MCF 10A (cell line): ENCODE data around the gene SECISBP2. TPM values are rescaled to one million over a fixed set of nuclear protein-coding genes. Genes with fewer than 3 reads are reported as not detected.

Experiments used
- BruUV-seq: library from RNA; stranded (reverse); fragments of 400-500 nt; replicated peaks from 2 replicates; lab custom pipeline; 2021; lab: Mats Ljungman, UMichigan
- CTCF ChIA-PET: fragments of 300-600 bp; sonication (Branson Sonifier 250); formaldehyde crosslinking; extraction: SDS; loops from one replicate; lab custom pipeline; 2021; ENCODE audit warnings: antibody characterized with exemption, inconsistent platforms; lab: Yijun Ruan, JAX
- POLR2A ChIA-PET: fragments of 300-600, 350-650 bp; sonication (Branson Sonifier 250); formaldehyde crosslinking; extraction: SDS; loops from one replicate; lab custom pipeline; 2020; ENCODE audit warnings: antibody characterized with exemption, inconsistent platforms; lab: Yijun Ruan, JAX
- DNase-seq: peaks from one replicate; pipeline ENCODE4 v3.0.0-alpha.2; 2018; ENCODE audit not compliant: unreplicated experiment
- H3K27ac Mint-ChIP-seq: one replicate; pipeline ENCODE4 v1.8.0; 2022; ENCODE audit warnings: mild to moderate bottlenecking, low read depth, mixed read lengths; ENCODE audit not compliant: unreplicated experiment
- H3K27me3 Mint-ChIP-seq: one replicate; pipeline ENCODE4 v1.8.0; 2022; ENCODE audit warnings: mixed read lengths; ENCODE audit not compliant: insufficient read depth, unreplicated experiment
- H3K36me3 Mint-ChIP-seq: one replicate; pipeline ENCODE4 v1.8.0; 2022; ENCODE audit warnings: mild to moderate bottlenecking, moderate library complexity, mixed read lengths; ENCODE audit not compliant: insufficient read depth, unreplicated experiment
- H3K4me1 Mint-ChIP-seq: one replicate; pipeline ENCODE4 v1.8.0; 2022; ENCODE audit warnings: mixed read lengths; ENCODE audit not compliant: insufficient read depth, unreplicated experiment
- H3K4me3 Mint-ChIP-seq: one replicate; pipeline ENCODE4 v1.8.0; 2022; ENCODE audit warnings: mild to moderate bottlenecking, moderate library complexity, mixed read lengths; ENCODE audit not compliant: unreplicated experiment
- H3K9me3 Mint-ChIP-seq: one replicate; pipeline ENCODE4 v1.8.0; 2022; ENCODE audit warnings: mixed read lengths; ENCODE audit not compliant: unreplicated experiment
- intact Hi-C: fragments of 100-400 bp; cut with micrococcal nuclease; formaldehyde crosslinking; loops from 2 replicates; pipeline ENCODE4 v1.14.1; 2022
- total RNA-seq: library from RNA; stranded (reverse); gene quantifications from 2 replicates; pipeline ENCODE4 v1.2.3, GENCODE V29; 2022
- TF ChIP-seq, protein P1 (sequence below): fragments of 200-600 bp; IDR thresholded peaks from one replicate; pipeline ENCODE4 v1.8.0; 2022; ENCODE audit warnings: antibody characterized with exemption, mild to moderate bottlenecking; ENCODE audit not compliant: unreplicated experiment

The SECISBP2 gene
- total RNA-seq, 1 experiment from 2014 or later, result 38.9 TPM

- H3K36me3 Mint-ChIP-seq, result peaks cover 90% of the 10 kb centered on the region
- no peaks in the 10 kb centered on the region for H3K4me1 Mint-ChIP-seq
- H3K9me3 Mint-ChIP-seq, result no peaks in the 10 kb centered on the region
- POLR2A ChIA-PET, result interaction anchor here (0.6 kb wide), 1 partner anchor 196 kb away, joined by 3 read pairs; no protein-coding TSS in a partner anchor
- CTCF ChIA-PET, result interaction anchor here (0.6 kb wide), 1 partner anchor 202 kb away, joined by 3 read pairs; no protein-coding TSS in a partner anchor
- no peaks in the 10 kb centered on the region for H3K27me3 Mint-ChIP-seq
- TF ChIP-seq, protein P1, sequence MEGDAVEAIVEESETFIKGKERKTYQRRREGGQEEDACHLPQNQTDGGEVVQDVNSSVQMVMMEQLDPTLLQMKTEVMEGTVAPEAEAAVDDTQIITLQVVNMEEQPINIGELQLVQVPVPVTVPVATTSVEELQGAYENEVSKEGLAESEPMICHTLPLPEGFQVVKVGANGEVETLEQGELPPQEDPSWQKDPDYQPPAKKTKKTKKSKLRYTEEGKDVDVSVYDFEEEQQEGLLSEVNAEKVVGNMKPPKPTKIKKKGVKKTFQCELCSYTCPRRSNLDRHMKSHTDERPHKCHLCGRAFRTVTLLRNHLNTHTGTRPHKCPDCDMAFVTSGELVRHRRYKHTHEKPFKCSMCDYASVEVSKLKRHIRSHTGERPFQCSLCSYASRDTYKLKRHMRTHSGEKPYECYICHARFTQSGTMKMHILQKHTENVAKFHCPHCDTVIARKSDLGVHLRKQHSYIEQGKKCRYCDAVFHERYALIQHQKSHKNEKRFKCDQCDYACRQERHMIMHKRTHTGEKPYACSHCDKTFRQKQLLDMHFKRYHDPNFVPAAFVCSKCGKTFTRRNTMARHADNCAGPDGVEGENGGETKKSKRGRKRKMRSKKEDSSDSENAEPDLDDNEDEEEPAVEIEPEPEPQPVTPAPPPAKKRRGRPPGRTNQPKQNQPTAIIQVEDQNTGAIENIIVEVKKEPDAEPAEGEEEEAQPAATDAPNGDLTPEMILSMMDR, result no peak
- intact Hi-C loops, result no loop called here
- peak overlapping the region; percentile 51 for H3K27ac Mint-ChIP-seq
- BruUV-seq, result no TSS peak
- DNase-seq, result no peak
- no peak overlapping the region for H3K4me3 Mint-ChIP-seq
These were observed 28.4 kb downstream of the SECISBP2 start for GRCh38 chr9:89346696-89347095.

DNA sequence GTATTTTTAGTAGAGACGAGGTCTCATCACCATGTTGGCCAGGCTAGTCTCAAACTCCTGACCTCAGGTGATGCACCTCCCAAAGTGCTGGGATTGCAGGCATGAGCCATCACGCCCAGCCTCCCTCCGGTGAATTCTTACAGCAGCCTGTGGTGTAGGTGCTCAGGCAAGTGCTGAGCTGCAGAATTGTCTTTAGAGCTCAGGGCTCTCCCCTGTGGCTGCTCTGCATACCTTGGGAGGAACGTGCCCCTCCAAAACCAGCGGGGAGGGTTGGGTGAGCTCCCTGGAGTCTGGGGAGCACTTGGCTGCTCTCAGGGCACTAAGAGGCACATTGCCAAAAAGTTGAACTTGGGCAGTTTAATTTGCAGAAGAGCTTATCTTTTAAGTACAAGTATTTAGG lies 29.4 kb downstream of the SECISBP2 start:
- H3K4me3 Mint-ChIP-seq, result no peak overlapping the region
- peaks cover 90% of the 10 kb centered on the region for H3K36me3 Mint-ChIP-seq
- CTCF ChIA-PET, result interaction anchor here (0.7 to 1.6 kb wide), 2 partner anchors 20 to 182 kb away, joined by 3 to 4 read pairs; no protein-coding TSS in a partner anchor
- no peaks in the 10 kb centered on the region for H3K27me3 Mint-ChIP-seq
- H3K4me1 Mint-ChIP-seq, result no peaks in the 10 kb centered on the region
- TF ChIP-seq, protein P1, result no peak
- no peak overlapping the region for H3K27ac Mint-ChIP-seq
- no peak for DNase-seq
- intact Hi-C loops, result no loop called here
- POLR2A ChIA-PET, result interaction anchor here (0.6 kb wide), 1 partner anchor 1314 kb away, joined by 5 read pairs; no protein-coding TSS in a partner anchor
- no peaks in the 10 kb centered on the region for H3K9me3 Mint-ChIP-seq
- BruUV-seq, result no TSS peak

GRCh38 chr9:89349607-89350006 lies 31.3 kb downstream of the SECISBP2 start:
- intact Hi-C loops, result no loop called here
- H3K27ac Mint-ChIP-seq, result no peak overlapping the region
- ChIA-PET CTCF (no interaction called here), POLR2A (interaction anchor here (0.7 to 1.3 kb wide), 3 partner anchors 11 to 38 kb away, joined by 3 to 4 read pairs (median 3); no protein-coding TSS in a partner anchor)
- peaks cover 88% of the 10 kb centered on the region for H3K36me3 Mint-ChIP-seq
- H3K27me3 Mint-ChIP-seq, result no peaks in the 10 kb centered on the region
- H3K4me1 Mint-ChIP-seq, result no peaks in the 10 kb centered on the region
- DNase-seq, result no peak
- TF ChIP-seq, protein P1, result no peak
- no peaks in the 10 kb centered on the region for H3K9me3 Mint-ChIP-seq
- no TSS peak for BruUV-seq
- no peak overlapping the region for H3K4me3 Mint-ChIP-seq

DNA sequence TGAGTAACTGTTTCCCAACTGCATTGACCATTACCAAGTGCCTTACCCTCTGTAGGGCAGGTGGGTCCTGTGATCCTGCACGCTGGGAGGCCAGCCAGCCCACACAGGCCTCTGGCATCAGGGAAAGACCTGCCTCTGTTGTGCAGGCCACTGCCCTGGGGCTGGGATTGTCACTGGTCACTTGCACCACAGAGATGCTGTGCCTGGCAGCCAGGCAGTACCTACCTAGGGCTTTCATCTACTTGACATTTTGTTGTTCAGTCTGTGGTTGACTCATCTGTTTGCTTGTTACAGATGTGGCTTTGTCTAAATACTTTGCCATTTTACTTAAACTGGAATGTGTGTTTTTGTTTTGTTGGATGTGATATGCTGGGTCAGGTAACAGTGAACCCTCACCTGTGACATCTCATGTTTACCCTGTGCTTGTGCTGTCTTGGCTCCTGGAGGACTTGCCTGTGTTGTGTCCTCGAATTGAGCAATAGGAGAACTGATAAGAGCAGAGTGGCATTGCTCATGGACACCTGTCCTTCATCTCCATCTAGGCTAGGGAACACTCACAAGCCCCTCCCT lies 32.8 kb downstream of the SECISBP2 start:
- Mint-ChIP-seq H3K36me3 (peaks cover 87% of the 10 kb centered on the region), H3K9me3 (no peaks in the 10 kb centered on the region), H3K4me3 (no peak overlapping the region), H3K27ac (no peak overlapping the region), H3K4me1 (no peaks in the 10 kb centered on the region), H3K27me3 (no peaks in the 10 kb centered on the region)
- no peak for DNase-seq
- TF ChIP-seq, protein P1, result no peak
- intact Hi-C loops, result no loop called here
- ChIA-PET POLR2A (no interaction called here), CTCF (interaction anchor here (0.6 to 1.6 kb wide), 2 partner anchors 46 to 198 kb away, joined by 3 to 4 read pairs; no protein-coding TSS in a partner anchor)
- no TSS peak for BruUV-seq
